DMS114 treated with DMSO at 0.1 percent for 48 hours (cell line): ENCODE results near the gene SLC17A6.

Source experiments
- DNase-seq: peaks from one replicate; lab custom pipeline; 2025; ENCODE audit not compliant: unreplicated experiment; lab: John Stamatoyannopoulos, UW

Gene SLC17A6

DNA sequence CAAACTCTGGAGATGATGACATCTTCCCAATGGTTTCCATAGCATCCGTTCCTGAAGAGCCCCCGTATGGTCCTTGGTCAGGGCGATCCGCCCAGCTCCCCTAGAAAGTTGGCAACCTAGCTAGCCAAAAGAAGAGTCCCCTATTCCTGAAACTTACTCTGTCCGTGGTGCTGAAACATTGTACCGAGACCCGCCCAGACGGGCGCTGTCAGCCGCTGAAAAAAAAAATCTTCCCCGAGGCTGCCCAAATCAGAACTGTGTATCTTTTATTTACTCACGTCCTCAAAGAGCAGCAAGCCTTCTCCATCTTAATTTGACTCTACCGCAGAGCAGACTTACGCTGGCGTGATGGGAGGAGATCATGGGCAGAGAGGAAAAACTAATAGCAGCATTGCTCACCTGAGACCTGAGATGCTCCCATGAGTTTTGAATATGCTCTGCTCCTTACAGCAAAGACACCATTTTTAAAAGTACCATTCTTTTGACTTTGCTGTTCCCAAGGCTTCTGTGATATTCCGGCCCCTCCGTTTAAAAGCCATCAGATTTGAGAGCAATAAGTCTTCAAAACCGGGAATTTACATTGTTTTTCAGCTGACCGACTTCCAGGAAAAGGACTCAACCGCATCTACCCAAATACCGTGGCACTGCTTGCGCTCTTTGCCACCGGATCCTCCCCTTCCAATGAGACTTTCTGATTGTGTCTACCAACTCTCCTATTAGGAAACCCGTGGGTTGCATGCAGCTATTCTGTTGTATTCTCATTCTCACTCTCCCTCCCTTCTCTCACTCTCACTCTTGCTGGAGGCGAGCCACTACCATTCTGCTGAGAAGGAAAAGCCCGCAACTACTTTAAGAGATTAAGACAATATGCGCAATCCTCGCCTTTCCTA is at the start of gene SLC17A6:
Gene SLC17A6 (plus strand): TSS at position 786 of the 890 bp plus-strand sequence. CDS start 153 bp downstream, outside the sequence.
- DNase-seq = no peak

DNA sequence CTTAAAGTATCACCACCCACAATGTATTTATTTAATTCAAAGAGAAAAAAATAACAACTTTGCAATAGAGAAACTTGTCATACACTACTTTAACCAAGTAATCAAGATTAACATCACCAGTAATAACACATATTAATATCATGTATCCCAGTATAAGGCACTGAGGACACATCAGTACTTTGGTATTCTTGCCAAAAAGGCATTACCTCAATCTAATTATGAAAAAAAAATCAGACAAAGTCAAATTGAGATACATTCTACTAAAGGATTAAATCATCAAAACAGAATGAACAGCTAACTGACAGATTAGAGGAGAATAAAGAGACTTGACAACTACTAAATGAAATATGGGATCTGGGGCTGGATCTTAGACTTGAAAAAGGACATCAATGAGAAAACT is 35.8 kb upstream of the SLC17A6 start:
- no peak for DNase-seq

DNA sequence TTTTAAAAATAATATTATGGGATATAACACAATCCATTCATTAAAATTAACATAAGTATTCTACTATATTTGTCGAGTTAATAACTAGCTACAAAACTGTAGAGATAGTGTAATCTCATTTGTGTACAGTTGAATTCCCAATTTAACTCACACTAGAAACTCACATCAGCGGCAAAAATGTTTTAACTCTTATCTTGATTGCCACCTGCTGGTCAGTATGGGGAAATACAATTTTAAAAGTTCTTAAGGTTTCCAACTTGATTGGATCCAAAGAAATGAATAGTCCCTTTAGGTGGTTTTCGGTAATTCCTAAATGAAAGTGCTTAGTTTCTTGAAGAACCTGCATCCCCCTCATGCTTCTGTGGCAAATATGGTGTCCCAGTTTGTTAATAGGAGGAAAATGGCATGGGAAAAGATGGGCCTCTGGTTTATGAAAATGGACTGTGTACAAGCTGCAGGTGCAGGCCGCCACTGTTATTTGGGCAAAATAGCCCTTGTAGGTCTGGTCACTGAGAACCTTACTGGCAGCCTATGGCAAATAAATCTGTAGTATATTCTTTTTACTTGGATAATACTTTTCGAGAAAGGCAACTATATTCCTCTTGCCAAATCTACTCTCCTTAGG is 33.7 kb upstream of the SLC17A6 start:
- peak; percentile 31 for DNase-seq

DNA sequence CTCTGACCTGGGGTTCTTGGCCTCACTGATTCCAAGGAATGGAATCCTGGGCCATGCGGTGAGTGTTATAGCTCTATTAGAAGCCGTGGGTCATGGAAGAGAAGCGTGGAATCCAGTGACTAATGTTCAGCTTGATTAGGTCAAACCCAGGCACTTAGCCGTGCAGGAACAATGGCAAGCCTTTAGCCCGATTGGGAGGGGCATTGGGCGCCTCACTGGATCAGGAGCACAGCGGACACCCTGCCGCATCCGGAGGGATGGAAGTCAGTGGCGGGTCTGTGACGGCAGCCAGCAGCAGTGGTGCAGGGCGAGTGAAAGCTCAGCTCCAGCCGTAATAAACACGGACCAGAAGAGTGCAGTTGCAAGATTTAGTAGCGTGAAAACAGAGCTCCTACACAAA is 20.5 kb upstream of the SLC17A6 start:
- no peak for DNase-seq

DNA sequence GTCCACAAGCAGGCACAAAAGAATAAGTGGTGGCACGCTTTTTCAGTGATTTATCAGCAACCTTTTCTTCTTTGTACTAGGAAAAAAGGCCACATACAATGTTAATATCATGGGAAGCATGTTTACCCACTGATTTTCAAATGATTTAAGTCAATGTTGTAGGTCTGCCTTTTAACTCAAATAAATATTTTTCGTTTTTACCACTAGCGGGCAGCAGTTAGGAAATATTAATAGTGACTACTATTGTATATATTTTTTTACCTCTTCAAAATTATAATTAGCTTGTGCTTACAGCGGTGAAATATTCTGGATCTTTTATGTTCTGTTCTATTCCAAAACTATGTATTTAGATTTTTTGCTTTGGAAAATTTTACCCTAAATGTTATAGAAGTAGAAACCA is 6.4 kb upstream of the SLC17A6 start:
- no peak for DNase-seq

DNA sequence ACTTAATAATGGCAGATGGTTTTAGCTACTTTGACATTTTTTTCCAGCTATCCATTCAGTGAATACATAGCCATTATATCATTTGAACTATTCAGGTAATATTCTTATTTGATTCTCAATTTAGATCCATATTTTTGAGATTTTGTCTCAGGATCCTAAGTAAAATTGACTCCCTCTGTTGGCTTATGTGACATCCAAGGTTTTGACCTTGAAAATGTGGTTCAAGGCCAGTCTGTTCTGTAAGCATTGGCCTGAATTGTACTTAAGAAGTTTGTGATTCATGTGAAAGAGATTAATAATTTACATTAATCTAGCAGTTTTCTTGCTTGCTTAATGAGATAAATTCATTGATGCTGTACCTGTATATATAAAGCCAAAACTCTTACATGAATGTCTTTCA is 1.6 kb upstream of the SLC17A6 start:
- no peak for DNase-seq

DNA sequence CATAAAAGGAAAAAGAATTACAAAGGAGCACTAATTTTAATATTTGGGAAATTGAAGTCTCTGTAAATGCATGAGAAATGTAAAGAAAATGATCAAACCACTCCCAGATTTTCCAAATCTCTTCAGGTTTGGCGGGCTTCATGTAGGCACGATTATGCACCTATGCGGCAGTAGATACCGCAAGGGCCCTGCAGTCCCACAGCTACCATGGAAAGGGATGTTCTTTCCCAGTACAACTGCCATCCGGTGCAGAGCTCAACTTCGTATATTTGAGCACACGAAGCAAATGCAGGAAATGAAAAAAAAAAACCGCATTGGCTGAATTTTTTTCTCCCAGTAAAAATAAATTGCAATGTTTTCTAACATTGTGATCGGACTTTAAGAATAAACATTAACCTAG is 1.4 kb downstream of the SLC17A6 start:
- DNase-seq = no peak

DNA sequence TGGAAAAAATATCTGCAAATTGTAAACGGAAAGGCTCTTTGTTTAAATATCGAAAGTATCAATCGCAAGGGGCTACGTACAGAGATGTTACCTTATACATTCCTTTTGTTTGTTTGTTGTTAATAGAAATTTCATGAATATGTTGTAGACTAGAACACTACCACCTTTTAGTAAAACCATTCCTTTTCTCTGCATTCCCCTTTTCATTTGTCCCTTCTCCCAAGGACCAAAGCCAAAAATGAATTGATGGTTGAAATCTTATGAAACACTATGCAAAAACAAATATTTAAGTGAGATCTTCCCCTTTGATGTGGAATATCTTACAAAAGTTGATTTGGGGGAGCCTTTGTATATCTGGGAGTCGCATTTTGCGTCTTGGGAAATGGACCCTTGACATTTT is 2.1 kb downstream of the SLC17A6 start:
- no peak for DNase-seq

DNA sequence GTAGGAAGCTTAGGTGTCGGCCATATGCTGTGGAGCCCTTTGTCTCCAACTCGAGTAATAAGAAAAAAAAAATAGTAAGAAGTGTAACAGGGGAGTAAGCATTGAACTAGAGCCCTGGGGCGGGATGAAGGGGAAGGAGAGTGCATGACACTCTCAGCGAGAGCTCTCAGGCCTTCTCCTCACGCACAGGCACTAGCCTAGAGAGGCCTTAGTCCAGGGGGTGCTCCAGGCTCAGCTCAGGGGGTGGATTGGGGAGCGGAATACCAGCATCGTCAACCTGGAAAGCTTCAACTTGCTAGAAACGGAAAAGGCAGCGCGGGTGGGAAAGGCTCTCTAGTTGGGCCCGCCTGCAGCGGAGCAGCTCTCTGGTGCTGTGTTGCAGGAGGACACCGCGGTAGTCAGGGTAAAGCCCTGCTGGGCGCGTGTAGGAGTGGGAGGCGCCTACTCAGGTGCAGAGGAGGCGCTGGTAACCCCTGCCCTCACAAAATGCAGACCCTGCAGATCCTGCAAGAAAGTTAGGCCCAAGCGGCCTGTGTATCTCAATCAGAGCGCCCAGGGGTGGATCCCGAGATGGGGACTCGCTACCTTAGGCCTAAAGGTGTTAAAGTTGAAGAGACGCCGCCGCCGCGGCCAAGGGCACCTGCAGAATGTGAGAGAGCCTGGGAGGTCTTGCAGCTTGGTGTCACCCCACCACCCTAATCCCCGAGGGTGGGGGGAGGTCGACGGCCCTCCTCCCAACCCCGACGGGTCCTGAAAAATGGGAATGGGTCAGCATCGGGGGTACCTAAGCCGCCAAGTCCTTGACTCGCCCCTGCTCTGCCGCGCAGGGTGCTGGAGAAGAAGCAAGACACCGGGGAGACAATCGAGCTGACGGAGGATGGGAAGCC is 2.8 kb downstream of the SLC17A6 start:
- DNase-seq = no peak

DNA sequence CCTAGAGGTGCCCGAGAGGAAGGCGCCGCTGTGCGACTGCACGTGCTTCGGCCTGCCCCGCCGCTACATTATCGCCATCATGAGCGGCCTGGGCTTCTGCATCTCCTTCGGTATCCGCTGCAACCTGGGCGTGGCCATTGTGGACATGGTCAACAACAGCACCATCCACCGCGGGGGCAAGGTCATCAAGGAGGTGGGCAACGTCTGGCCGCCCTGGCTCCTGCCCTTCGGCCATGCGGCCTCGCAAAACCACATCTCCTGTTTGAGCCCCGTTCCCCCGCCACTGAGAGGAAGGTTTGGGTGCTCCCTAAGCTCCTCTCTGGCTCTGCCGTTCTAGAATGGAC is 3.4 kb downstream of the SLC17A6 start:
- no peak for DNase-seq

DNA sequence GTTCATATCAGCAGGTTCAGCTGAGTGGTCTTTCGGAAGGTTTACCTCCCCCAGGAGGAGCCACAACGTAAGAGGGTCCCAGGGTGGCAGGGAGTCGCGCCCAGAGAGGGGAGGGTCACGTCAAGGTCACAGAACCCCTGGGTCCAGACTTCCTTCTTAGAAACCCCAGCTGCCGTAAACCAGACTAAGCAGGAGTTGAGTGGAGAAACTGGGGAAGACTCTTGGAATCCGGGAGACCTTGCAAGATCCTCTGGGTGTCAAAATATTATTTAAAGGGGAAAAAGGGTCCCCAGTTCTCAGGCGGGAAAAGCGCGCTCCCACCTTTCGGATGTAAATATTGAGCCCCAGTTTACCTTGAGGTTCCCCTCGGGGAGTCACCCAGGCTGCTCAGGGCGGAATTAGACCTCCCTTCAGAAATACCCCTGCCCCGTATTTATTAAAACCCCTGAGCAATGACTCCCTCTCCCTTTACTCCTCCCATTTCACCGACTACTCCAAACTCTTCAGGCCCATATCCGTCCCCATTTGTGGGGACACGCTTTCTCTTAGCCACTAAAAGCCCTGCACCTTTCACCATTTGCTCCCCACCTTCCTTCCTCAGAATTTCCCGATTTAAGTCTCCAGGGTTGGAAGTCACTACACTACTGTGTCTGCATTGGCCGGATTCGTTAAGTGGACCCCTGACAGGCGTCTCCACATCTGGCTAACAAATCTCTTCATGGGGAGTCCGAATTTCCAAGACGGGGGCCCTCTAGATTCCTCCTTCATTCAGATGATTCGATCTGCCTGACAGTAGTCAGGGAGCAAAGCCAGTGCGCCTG is 4.2 kb downstream of the SLC17A6 start:
- DNase-seq = no peak

DNA sequence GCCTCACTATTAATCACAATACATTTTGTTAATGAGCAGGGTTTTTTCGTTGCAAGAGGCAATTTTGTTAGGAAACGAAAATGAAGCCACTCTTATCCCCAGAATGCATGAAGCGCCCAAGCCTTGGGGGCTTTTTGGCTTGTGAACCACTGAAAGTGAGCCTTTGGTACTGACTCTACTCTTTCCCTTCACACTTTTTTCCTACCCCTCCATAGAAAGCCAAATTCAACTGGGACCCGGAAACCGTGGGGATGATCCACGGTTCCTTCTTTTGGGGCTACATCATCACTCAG is 4.8 kb downstream of the SLC17A6 start:
- no peak for DNase-seq

DNA sequence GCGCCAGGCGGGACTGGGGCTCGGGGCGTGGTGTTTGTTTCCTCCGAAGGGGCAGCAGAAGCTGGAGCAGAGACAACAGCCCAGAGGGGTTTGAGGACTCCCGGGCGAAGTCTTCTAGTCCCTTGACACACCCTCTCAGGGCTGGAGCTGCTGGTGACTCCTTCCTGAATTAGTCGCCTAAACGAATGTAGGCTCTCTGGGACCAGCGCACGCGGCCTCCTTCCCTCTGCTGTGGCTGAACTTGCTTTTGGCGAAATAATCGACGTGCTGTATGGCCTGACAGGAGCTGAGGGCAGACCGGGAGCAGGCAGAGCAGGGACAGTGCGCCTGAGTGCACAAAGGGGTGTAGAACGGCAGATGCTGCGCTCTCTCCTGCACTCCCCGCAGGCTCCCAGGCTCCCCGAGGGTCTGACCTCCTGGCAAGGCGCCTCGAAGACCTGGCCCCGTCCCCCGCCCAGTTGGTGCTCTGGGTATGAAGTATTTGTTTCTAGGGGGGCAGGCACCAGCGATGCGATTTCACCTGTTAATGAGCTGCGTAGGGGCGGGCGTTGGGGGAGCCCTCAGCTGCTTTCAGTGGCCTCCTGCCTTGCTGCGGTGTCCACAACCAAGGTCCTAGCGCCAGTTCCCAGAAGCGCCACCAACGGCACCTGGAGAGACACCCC is 5.3 kb downstream of the SLC17A6 start:
- no peak for DNase-seq

DNA sequence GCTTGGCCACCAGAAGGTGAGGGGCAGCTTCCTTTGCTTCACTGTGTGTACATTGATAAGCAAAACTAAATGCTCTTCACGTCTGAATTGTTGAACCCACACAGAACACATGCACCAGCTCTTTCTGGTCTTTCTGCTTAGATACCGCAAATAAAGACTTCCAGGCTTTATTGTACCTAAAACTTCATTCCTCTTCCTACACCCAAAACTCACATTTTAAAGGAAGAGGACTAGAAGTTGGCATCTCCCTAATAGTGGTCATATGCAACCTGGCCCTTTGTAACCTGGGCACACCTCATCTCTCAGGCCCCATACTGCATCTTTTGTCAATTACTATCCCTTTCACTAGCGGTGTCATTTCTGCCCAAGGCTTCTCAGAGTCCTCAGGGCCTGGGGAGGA is 5.9 kb downstream of the SLC17A6 start:
- no peak for DNase-seq

DNA sequence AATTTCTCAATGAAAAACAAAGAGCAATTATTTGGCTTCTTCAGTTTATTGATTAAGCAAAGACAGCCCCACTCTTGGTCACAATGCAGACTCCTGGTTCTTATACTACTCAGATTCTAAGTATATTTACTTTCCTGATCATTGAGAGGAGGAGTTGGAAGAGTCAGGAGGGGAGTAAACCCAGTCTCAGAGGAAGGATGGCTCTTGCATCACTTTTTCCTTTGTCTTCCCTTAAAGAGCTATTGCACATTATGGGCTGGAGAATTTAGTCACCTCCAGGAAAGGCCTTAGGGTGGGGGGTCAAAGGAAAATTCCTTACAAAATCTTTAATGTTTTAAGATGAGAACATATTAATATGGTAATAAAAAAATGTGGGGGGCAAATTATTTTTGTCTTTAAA is 8.1 kb downstream of the SLC17A6 start:
- no peak for DNase-seq

DNA sequence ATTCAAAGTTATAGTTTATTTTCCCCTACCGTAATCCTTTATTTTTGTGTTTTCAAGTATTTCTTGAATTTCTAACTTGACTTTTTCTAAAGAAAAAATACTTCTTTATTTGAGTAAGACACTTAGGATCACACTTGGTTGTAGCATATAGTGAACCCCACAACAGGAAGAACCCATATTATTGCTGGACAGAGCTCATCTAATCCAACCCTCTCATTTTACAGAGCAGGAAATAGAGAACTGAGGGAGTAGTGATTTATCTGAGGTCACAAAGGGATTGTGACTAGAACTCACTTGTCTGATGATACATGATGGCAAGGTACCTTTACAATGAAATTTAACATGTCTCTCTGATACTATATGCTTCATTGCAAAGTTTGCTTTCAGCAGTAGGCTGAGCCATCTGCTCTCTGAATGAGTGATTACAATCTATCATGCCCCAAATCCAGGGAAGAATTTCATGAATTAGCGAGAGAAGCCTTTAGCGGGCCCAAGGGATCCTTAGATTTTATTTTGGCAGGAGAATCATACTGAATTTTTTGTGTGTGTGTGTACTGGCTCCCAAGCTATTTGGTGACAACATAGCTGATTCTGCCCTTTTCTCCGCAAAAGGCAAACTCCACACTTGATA is 9.8 kb downstream of the SLC17A6 start:
- DNase-seq = no peak

DNA sequence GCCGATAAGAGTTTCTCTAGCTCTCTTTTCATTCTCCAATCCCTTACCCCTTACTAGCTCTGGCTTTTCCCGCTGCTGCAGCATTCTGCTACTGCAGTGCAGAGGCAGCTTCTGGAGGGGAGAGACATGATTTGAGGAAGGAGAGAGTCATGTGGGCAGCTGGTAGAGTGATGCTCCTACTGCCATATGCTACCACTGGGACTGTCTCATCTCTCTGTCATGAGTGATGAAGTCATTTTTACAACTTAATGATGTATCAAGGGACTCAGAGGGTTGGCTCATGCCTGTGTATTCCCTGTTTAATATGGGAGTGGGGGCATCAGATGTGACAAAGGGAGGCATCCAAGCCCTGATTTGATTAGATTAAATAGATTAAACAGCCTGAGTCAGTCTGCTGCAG is 11.3 kb downstream of the SLC17A6 start:
- no peak for DNase-seq

DNA sequence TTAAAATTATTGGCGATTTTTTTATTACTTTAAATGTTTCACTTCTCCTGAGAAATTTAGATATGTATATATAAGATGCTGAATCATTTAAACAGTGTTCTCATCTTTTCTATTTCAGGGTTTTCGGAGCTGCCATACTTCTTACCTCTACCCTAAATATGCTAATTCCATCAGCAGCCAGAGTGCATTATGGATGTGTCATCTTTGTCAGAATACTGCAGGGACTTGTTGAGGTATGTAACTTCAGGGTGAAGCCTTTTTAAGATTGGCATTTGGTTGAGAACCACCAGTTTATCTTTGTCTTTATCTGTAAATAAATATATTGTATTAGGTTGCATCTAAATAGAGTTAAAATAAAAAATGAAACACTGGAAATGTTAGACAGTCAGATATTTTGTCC is 21.1 kb downstream of the SLC17A6 start:
- no peak for DNase-seq

DNA sequence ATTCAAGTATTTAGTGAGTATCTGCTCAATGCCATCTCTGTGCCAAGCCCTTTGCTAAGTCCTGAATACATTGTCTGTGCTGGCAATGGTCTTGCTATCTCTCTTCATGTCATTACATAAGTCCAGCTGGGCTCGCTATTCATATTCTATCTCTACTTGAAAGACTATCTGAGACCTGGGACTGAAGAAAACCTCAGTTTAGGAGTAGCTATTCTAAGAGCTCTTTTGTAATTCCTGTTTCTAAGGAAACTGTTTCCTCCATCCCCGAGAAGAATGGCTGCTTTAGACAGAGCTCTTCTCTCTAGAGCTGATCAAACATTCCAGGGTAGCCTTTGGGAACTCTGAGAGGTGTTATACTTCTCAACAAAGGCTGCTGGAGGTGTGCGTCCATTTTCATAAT is 33.0 kb downstream of the SLC17A6 start:
- DNase-seq = no peak

DNA sequence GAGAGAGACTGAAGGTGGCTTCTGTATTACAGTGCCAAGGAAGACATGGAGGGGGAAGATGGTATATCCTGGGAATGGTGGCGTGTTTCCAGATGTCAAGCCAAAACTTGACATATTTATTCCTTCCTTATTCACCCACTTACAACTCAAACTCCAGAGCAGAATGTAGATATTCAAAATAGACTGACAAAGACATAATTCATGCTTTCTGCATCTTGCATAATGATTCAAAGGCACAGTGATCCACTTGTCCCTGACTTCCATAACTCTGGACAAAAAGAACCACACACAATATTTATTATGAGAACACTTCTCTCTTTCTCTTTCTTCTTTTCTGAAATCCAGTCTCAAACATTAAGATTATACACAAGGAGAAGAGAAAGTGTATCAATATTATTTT is 48.9 kb downstream of the SLC17A6 start:
- no peak for DNase-seq
